HG02840 (cell line): ENCODE results near the gene CSK.

Source experiments
- ATAC-seq: cut with Tn5 transposase; IDR thresholded peaks from one replicate; pipeline ENCODE4 v1.9.1; 2021; ENCODE audit warnings: mild to moderate bottlenecking, moderate library complexity, moderate number of reproducible peaks; ENCODE audit not compliant: unreplicated experiment, low FRiP score

Gene CSK

DNA sequence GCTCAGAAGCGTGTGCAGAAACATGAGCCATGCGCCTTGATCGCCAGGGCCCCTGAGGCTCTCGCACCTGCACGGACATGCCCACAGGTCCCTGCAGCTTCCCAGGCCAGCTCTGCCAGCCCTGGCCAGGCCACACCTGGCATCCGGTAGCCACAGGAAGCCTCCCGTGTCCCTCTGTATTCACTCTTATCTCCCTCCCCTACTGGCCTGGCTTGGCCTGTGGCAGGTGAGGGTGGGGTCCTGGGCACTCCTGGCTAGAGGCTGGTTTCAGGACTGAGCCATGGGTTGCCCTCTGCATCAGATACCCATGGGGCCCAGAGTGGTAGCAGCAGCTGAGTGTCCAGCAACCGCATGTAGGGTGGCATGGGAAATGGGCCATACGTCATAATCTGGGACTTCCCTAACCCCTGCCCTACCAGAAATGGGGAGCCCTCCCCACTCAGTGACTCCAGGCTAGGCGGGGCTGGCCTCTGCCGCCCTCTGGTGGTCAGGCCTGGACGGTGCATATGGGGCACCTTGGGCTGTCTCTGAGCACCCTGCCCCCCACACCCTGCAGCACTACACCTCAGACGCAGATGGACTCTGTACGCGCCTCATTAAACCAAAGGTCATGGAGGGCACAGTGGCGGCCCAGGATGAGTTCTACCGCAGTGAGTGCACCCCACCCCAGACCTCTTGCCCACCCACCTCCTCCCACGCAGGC, 18.1 kb downstream of the CSK start:
- ATAC-seq, result no peak

DNA sequence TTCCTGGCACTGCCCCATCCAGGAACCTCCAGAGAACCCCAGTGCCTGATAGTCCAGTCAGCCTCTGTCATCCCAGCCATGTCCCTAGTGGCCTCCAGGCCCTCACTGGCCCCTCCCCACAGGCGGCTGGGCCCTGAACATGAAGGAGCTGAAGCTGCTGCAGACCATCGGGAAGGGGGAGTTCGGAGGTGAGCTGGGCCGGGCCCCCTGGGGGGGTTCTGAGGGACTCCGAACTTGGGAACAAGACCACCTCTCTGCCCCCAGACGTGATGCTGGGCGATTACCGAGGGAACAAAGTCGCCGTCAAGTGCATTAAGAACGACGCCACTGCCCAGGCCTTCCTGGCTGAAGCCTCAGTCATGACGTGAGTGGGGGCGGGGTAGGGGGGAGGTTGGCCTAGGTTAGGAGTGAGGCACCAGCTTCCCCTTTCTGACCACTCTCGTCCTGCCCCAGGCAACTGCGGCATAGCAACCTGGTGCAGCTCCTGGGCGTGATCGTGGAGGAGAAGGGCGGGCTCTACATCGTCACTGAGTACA, 18.7 kb downstream of the CSK start:
- ATAC-seq, result no peak

DNA sequence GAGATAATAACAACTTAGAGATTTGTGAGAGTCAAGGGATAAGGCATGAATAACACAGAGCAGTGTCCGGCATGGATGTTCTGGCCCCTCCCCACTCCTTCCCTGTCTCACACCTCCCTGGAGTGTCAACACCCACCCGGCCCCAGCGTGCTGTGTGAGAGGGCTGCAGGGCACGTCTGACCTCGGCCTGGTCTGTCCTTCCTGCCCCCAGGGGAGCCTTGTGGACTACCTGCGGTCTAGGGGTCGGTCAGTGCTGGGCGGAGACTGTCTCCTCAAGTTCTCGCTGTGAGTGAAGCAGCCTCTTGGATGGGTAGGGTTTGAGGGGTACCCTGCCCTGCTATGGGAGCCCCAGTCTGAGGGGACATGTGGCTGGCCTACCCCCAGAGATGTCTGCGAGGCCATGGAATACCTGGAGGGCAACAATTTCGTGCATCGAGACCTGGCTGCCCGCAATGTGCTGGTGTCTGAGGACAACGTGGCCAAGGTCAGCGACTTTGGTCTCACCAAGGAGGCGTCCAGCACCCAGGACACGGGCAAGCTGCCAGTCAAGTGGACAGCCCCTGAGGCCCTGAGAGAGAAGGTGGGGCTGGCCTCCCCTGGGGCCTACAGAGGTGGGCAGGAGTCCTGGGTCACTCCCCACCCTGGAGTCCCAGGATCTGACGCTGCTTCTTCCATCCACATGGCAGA, 19.6 kb downstream of the CSK start:
- ATAC-seq, result no peak

DNA sequence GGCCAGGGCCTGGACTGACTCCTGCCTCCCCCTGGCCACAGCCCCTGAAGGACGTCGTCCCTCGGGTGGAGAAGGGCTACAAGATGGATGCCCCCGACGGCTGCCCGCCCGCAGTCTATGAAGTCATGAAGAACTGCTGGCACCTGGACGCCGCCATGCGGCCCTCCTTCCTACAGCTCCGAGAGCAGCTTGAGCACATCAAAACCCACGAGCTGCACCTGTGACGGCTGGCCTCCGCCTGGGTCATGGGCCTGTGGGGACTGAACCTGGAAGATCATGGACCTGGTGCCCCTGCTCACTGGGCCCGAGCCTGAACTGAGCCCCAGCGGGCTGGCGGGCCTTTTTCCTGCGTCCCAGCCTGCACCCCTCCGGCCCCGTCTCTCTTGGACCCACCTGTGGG, 20.4 kb downstream of the CSK start:
- no peak for ATAC-seq

DNA sequence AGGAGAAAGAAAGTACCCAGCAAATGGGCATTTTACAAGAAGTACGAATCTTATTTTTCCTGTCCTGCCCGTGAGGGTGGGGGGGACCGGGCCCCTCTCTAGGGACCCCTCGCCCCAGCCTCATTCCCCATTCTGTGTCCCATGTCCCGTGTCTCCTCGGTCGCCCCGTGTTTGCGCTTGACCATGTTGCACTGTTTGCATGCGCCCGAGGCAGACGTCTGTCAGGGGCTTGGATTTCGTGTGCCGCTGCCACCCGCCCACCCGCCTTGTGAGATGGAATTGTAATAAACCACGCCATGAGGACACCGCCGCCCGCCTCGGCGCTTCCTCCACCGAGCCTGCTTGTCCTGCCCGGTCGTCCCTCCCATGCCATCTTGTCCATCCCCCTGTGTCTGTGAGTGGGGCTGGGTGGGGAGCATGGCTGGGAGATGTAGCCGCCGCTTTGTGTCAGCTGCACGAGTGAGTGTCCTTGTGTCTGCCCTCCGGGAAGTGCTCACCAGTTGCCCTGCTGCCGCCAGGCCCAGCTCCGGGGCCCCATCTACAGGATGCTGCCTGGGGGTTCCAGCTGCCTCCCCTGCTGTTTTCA, 21.1 kb downstream of the CSK start:
- ATAC-seq, result no peak

DNA sequence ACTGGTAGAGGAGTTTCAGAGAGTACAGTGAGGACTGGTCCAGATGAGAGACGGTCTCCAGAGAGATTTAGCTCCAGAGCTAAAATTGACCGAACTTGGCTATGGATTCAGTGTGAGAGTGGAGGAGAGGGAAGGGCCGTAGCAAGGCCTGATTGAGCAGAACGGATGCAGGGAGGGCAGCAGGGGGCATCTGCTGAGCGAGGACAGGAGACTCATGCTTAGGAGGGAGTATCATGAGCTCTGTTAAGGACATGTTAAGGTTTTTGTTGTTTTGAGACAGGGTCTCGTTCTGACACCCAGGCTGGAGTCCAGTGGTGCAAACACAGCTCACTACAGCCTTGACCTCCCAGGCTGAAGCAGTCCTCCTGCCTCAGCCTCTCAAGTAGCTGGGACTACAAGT, 23.1 kb downstream of the CSK start:
- ATAC-seq, result no peak

DNA sequence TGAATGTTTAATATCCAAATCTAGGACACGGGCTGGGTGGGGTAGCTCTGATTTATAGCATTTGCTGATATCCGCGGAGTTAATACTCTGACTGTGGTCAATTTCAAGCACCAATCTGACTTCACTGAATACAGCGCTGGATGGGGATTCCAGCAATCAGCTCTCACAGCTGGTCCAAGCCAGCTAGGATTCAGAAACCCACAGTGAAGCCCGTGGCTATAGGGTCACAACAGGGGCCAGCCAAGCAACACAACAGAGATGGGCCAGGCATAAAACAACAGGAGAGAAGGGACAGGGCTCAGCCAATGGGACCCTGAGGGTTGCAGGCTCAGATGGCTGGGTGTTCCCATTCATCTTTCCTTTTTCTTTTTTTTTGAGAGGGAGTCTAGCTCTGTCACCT, 25.4 kb downstream of the CSK start:
- no peak for ATAC-seq

DNA sequence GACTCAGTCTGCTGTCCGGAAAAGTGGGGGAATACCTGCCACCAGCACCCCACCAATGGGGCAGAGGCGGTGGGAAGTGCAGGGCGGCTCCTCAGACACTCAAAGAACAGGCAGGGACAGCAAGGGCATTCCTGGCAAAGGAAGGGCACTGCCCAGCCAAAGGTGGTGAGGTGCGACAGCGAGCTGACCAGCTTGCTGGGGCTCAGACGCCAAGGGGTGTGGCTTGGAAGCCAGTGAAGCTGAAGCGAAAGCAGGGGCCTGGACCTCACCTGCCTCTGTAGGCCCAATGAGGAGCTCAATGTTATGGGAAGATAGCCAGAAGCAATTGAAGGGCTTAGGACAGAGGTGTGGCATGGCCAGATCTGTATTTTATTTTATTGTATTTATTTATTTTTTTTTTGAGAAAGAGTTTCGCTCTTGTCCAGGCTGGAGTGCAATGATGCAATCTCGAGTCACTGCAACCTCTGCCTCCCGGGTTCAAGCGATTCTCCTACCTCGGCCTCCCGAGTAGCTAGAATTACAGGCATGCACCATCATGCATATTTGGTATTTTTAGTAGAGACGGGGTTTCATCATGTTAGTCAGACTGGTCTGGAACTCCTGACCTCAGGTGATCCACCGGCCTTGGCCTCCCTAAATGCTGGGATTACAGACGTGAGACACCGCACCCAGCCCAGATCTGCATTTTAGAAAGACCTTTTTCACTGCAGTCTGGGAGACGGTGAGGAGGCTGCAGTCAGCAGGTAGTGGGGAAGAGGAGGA, 26.4 kb downstream of the CSK start:
- ATAC-seq, result no peak

DNA sequence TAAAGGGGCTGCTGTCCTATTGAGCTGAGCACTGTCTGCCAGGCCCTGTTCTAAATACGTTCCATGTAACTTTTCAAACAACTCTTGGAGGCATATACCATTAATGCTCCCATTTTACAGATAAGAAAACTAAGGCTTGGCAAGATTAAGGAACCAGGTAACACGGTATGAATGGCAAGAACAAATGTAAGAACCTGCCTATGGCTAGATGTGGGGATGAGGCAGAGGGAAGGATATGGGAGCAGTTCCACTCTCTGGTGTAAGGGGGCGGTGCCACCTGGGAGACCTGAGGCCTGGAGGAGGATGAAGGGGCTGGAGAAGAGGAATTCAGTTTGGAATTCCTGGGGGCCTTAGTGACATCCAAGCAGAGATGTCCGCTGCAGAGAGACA, 27.0 kb downstream of the CSK start:
- no peak for ATAC-seq

DNA sequence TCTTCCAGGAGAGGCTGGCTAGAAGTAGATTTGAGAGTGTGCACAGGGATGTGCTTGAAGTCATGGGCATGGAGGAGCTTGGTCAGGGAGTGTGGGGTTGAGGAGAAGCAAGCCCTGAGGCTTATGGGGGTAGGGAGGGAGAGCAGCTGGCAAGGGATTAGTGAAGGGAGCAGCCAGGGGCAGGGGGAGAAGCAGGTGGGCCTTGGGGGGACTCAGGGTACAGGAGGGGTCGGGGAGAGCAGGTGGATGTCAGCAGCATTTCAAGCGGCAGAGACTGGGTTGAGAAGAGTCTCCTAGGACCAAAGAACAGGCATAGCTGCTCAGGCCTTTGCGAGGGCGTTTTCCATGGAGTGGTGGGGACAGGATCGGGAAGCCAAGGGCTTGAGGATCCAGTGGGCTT, 27.4 kb downstream of the CSK start:
- ATAC-seq, result no peak

DNA sequence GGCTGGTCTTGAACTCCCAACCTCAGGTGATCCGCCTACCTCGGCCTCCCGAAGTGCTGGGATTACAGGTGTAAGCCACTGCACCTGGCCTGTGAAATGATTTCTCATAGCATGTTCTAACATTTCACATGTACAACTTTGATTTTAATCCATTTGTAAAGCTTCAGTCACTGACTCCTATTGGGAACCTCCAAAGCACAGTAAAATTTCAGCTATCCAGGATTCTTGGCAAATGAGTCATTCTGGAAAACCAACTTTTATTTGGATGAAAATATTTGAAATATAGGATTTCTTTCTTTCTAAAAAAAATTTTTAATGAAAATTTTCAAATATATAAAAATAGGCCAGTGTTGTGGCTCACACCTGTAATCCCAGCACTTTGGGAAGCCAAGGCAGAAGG, 28.1 kb downstream of the CSK start:
- no peak for ATAC-seq

DNA sequence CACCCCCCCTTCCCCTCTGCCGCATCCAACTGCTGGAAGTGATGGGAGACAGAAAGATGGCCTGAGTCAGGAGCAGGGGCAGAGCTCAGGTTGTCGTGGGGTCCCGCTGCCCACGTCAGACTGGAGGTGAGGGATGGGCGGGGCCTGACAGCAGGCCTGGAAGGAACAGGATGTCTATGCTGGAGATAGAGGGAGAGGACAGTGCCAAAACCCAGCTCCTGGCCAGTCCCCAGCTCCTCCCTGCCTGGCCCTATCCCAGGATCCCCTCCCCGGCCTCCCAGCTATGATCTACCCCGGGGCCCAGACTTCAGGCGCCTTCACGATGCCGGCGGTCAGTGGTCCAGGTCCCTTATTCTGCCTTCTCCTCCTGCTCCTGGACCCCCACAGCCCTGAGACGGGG, 30.7 kb downstream of the CSK start, which contains the start of gene LMAN1L:
LMAN1L (plus strand) TSS at position 303 of the 400 bp plus-strand sequence; CDS start at position 323, 20 bp downstream.
- no peak for ATAC-seq

DNA sequence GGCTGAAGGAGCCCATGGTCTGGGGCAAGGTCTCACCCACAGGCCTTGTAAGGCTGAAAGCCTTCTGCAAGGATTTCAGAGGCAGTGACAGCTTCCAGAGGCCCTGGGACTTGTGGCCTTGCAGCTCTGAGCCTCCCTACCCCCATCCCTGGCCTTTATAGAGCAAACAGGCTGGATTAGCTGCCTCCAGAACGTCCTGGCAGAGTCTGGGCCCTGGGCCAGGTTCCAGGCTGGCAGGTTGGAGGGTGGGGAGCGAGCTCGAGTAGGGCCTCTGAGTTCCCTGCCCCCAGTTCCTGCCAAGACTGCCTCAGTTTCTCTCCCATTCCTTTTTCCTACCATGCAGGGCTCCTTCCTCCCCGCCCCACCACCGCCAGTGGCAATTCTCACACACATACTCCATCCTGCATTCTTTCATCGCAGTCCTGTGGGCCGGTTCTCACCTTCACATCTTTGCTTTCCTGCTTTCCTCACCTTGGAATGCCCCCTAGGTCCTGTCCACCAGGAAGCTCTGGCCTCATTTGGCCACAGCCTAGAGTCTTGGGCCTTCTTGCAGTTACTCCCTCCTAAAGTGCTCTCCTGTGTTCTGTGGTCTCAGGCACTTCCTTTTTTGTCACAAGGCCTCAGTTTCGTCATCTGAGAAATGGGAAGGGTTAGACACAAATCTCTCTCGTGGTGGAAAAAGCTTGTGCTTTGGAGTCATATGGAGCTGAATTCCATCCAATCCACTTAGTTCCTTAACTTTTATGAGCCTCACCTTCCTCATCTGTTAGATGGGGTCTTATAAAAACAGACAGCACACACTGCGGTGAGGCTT, 33.4 kb downstream of the CSK start:
- ATAC-seq, result no peak

DNA sequence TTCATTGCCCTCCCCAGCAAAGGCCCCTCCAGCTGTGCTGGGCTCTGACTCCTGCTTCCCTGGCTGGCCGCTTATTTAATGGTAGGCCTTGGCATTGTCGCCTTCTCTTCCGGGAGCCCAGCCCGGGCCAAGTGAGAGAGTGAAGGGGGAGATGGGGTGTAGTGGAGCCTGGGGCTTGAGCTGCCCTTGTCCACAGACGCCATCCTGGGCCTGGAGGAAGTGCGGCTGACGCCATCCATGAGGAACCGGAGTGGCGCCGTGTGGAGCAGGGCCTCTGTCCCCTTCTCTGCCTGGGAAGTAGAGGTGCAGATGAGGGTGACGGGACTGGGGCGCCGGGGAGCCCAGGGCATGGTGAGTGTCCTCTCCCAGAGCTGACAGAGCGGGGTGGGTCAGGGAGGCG, 34.1 kb downstream of the CSK start:
- no peak for ATAC-seq

DNA sequence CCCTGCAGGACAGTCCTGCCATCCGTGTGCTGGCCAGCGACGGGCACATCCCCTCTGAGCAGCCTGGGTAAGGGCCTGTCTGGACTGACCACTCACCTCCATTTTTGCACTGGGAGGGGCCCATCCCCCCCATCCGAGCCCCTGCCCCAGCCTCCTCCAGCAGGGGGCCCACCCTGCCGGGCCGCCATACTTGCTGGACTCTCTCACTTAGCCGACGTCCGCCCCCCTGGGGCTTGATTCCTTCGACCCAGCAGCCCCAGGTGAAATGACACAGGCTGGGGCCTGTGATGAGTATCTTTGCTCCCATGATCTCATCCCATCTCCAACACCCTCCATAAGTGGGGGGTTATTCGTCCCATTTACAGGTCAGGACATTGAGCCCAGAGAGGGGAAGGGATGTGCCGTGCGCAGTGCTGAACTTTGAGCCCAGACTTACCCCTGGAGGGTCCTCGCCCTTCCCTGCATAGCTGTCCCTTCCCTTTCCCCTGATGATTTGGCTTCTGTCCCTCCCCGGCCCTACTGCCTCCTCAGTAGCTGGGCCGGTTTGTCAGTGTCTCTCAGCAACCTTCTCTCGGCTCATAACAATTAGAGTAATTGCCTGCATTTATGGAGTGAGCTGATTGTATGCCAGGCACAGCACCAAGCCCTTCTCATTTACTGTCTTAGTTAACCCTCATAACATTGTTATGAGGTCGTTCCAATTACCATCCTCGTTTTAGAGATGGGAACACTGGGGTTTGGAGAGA, 34.9 kb downstream of the CSK start:
- no peak for ATAC-seq

DNA sequence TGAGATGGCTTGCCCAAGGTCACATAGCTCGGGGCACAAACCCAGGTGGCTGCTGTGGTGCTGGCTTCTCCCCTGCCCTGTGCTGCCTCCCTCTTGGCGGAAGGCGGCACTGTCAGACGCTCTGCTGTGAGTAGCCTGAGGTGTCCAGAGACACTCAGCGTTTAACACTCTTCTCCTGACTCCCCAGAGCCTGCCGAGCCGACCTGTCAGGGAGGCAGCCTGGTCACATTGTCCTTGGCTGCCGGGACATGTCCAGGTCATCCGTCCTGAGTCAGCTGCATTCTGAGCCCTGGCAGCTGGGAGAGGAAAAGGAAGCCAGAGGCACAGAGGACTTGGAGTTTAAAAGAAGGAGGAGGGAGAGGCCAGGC, 35.5 kb downstream of the CSK start:
- no peak for ATAC-seq

DNA sequence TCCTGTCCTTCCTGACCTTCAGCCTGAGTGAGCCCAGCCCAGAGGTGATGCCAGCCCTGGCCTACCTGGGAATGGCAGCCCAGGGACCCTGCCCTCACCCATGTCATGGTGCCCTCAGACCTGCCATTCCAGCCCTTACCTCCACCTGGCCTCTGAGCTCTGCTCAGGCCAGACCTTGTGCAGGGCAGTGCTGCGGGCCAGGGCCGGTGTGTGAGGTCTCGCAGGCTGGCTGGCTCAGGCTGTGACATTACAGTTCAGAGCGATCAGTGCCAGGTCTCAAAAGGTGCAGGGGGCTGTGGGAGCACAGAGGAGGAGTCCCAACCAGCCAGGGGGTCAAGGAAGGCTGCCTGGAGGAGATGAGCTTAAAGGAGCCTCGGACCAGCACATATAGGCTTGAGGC, 38.2 kb downstream of the CSK start:
- ATAC-seq, result no peak

DNA sequence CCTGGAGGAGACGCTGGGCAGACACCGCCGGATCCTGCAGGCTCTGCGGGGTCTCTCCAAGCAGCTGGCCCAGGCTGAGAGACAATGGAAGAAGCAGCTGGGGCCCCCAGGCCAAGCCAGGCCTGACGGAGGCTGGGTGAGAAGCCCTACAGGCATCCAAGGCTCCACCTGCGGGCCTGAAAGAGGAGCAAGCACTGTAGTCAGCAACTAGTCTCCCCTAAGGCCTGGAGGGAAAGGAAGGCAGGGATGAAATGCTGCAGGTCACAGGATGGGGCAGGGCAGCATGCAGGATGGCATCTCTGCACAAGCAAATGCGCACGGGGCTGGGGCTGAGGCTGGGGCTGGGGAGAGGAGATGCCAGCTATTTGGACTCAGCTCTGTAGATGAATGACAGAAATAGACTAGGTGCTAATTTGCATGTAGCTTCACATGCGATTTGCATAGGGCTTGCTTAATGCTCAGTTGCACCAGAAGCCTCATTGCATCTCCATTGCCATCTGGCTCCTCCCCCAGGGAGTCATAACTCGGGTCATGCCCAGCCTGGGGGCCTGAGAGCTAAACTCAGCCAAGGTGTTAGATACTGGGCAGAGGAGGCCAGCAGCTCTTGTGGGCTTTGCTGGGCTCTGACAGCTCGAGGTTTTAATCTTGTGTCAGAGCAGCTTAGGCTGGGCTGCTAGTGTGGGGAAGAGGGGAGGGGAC, 39.4 kb downstream of the CSK start:
- ATAC-seq, result no peak

DNA sequence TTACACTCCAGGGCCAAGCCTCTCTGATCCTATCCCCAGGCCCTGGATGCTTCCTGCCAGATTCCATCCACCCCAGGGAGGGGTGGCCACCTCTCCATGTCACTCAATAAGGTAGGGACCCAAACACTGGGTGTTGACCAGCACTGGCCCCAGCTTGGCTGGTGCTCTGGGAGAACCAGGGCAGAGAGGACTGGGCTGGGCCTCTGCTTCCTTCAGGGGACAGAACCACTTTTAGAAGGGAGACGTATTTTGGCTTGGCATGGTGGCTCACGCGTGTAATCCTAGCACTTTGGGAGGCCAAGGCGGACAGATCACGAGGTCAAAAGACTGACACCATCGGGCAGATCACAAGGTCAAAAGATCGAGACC, 39.9 kb downstream of the CSK start:
- ATAC-seq, result no peak
